Activated T-helper 1 cell treated with Interleukin-2 at 50 U/mL for 16 hours (primary cell): ENCODE results near the gene KCNIP3.

Experiments used
- DNase-seq: peaks from one replicate; pipeline ENCODE4 v3.0.0-alpha.2; 2020; ENCODE audit warnings: low read depth

The KCNIP3 gene

GRCh38 chr2:95275151-95275515, 22.0 kb upstream of the KCNIP3 start:
- DNase-seq: no peak

- no peak for DNase-seq
Measured at GRCh38 chr2:95275601-95276243, 21.4 kb upstream of the KCNIP3 start.

GRCh38 chr2:95276244-95276887, 20.8 kb upstream of the KCNIP3 start:
- no peak for DNase-seq

- no peak for DNase-seq
Measured at GRCh38 chr2:95276888-95277245, 20.3 kb upstream of the KCNIP3 start.

- no peak for DNase-seq
Measured at GRCh38 chr2:95277246-95277906, 19.8 kb upstream of the KCNIP3 start.

GRCh38 chr2:95278051-95278471, 19.1 kb upstream of the KCNIP3 start:
- DNase-seq: no peak

- DNase-seq: no peak
Measured at GRCh38 chr2:95278637-95279225, 18.4 kb upstream of the KCNIP3 start.

GRCh38 chr2:95279435-95280035, 17.6 kb upstream of the KCNIP3 start:
- DNase-seq: no peak

GRCh38 chr2:95281071-95281470, 16.1 kb upstream of the KCNIP3 start:
- DNase-seq: no peak

- DNase-seq: no peak
Measured at GRCh38 chr2:95281786-95282185, 15.4 kb upstream of the KCNIP3 start.

- no peak for DNase-seq
Measured at GRCh38 chr2:95282458-95282857, 14.7 kb upstream of the KCNIP3 start.

- no peak for DNase-seq
Measured at GRCh38 chr2:95283562-95283961, 13.6 kb upstream of the KCNIP3 start.

GRCh38 chr2:95284886-95285541, 12.1 kb upstream of the KCNIP3 start:
- DNase-seq: no peak

- DNase-seq: no peak
Measured at GRCh38 chr2:95285542-95285932, 11.6 kb upstream of the KCNIP3 start.

- no peak for DNase-seq
Measured at GRCh38 chr2:95287336-95287735, 9.8 kb upstream of the KCNIP3 start.

GRCh38 chr2:95287806-95288205, 9.3 kb upstream of the KCNIP3 start:
- DNase-seq: no peak

GRCh38 chr2:95289253-95289652, 7.9 kb upstream of the KCNIP3 start:
- no peak for DNase-seq

- no peak for DNase-seq
Measured at GRCh38 chr2:95291222-95291621, 5.9 kb upstream of the KCNIP3 start.

GRCh38 chr2:95292623-95293260, 4.4 kb upstream of the KCNIP3 start:
- DNase-seq: no peak

- DNase-seq: no peak
Measured at GRCh38 chr2:95294579-95295250, 2.4 kb upstream of the KCNIP3 start.

- DNase-seq: no peak
Measured at GRCh38 chr2:95295376-95295775, 1.8 kb upstream of the KCNIP3 start.
